GM04503 (cell line): ENCODE data around the gene SNAPIN.

Experiments used
- DNase-seq: peaks from one replicate; pipeline ENCODE4 v3.0.0-alpha.2; 2012; ENCODE audit warnings: low read depth

Gene SNAPIN

GRCh38 chr1:153658400-153659174, at the start of gene SNAPIN:
TSS of gene SNAPIN (plus strand) at chr1:153658703. CDS start at chr1:153658744, 41 bp downstream.
- DNase-seq, result peak; percentile 40

- DNase-seq, result peak; percentile 82
Observed at GRCh38 chr1:153608742-153609584, 49.5 kb upstream of the SNAPIN start.

- DNase-seq, result no peak
Observed at GRCh38 chr1:153609585-153609907, 49.0 kb upstream of the SNAPIN start.

DNA sequence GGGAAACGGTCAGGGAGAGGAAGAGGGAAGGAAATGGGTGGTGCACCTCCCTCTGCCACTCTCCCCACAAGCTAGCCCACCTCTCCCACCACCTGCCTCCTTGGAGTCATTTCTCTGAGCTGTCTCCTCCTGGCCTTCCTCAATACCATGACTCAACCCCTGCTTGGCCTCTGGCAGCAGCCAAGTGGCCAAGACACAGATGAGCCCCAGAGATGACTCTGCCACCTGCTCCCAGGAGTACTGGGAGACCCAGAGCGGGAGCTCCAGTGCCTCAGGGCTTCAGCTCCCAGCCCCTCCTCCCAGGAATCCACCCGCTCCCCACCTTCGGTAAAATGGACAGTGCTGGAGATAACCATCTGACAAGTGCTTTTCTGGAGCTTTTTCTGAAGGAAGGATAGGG, 48.2 kb upstream of the SNAPIN start:
- no peak for DNase-seq

- DNase-seq, result no peak
Observed at GRCh38 chr1:153610811-153611301, 47.6 kb upstream of the SNAPIN start.

GRCh38 chr1:153611356-153611755, 47.1 kb upstream of the SNAPIN start:
- DNase-seq, result no peak

GRCh38 chr1:153612111-153612754, 46.3 kb upstream of the SNAPIN start:
- DNase-seq, result no peak

- peak; percentile 42 for DNase-seq
Observed at GRCh38 chr1:153612755-153613331, 45.7 kb upstream of the SNAPIN start, which contains the start of gene S100A16. TSS of gene S100A16 (minus strand) at chr1:153613137. CDS start at chr1:153608151, 4,986 bp downstream.

DNA sequence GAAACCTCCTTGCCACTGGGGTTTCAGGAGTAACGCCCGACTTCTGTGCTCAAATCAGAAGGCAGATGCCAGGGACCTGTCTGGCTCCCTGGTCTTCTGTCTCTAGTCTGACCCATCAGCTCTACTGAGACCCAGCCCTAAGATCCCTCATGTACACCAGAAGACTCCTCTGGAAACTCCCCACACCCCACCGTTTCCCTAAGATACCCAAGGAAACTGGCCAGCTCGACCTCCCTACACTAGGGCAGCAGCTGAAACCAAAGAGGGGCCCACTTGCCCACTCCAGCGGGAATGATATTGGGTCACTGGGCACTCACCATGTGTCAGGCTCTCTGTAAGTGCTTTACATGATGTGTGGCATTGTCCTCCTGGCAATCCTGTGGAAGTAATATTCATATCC, 45.1 kb upstream of the SNAPIN start:
- no peak for DNase-seq

- no peak for DNase-seq
Observed at GRCh38 chr1:153614189-153614900, 44.2 kb upstream of the SNAPIN start.

- no peak for DNase-seq
Observed at GRCh38 chr1:153614906-153615305, 43.6 kb upstream of the SNAPIN start.

GRCh38 chr1:153615406-153615805, 43.1 kb upstream of the SNAPIN start:
- DNase-seq, result no peak

DNA sequence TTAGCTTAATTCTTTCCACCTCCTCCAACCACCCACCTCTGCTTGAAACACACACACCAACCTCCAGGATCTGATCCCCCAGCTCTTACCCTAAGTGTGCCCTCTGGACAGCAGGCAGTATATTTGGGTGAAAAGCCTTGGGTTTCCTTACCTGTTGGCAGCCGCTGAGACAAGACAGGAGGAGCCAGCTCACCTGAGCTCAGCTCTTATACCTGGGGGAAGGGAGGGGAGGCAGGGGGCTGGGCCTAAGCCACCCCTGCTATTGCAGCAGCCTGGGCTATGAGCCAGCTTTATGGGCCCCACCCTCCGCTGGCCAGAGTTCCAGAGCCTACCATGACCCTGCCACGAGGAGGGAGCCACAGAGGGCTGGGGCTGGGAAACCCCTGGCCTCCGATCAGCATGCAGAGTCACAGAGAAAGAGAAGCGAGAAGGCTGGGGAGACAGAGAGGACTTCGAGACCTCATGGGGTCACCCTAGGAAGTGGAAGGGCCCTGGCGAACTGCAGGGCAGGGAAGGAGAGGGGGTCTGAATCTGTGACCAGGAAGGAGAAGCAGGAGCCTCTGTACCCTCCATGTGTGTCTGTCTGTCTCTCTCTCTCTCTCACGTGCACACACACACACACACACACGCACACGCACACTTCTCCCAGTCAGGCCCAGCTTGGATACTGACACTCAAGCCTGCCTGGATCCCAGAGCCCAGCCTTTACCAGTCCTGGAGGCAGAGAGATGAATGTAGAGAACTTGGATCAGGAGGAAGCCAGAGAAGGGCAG, 42.2 kb upstream of the SNAPIN start, which contains the start of gene S100A14:
S100A14 (minus strand) TSS at position 182 of the 773 bp plus-strand sequence. CDS start 467 bp downstream, outside the sequence.
- no peak for DNase-seq

DNA sequence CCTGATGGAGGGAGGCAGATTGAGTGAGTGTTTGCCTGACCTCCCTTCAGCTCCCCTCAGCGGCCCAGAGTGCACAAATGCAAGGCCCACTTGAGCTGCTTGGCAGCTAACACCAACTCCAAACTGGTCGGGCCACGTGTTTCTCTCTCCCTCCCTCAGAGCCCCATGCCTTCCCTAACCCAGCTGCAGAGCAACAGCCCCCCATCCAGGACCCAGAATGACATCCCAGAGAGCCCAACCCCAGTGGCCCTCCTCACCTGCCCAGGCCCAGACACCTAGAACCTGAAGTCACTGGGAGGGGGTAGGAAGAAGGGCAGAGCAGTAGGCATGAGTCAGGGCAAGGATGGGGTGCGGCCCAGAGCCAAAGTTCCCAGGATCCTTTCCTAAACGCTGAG, 41.6 kb upstream of the SNAPIN start:
- no peak for DNase-seq

DNA sequence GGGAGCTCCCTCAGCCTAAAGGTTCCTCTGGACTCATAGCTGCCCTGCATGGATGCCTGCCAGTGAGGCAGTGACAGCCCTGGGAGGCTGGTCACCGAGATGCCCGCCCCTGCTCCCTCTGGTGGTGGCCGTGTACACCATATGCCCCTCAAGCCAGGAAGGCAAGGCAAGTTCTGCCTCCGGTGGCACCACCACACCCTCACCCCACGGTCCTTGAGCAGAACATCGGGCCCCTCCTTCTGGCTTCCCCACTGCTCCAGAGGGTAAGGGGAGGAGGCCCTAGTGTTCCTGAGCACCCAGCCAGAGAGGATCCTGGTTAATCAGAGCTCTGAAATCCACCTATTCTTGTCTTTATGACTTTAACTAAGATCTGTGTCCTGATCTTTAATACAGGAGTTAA, 40.8 kb upstream of the SNAPIN start:
- DNase-seq, result no peak

GRCh38 chr1:153619171-153619570, 39.3 kb upstream of the SNAPIN start:
- no peak for DNase-seq

- DNase-seq, result no peak
Observed at GRCh38 chr1:153623101-153623500, 35.4 kb upstream of the SNAPIN start.

DNA sequence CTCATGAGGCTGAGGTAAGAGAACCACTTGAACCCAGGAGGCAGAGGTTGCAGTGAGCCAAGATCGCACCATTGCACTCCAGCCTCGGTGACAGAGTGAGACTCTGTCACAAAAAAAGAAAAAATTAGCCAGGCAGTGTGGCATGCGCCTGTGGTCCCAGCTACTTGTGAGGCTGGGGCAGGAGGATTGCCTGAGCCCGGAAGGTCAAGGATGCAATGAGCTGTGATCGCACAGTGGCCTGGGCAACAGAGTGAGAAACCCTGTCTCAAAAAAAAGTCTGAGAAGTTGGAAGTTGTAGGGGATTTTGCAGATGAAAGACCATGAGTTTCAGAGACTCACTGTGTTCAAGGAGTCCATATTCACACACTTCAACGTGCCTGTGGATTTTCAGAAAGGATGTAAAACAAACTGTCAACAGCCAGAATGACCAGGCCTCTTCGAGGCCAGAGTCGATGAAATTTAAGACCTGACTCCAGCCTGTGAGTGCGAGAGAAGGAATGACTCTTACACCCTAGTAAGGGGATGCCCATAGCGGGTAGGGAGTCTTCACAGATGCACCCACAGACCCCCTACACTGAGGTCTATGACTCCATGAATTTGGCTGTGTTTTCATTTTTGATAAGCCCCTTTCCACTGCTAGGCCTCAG, 33.4 kb upstream of the SNAPIN start:
- DNase-seq, result no peak

DNA sequence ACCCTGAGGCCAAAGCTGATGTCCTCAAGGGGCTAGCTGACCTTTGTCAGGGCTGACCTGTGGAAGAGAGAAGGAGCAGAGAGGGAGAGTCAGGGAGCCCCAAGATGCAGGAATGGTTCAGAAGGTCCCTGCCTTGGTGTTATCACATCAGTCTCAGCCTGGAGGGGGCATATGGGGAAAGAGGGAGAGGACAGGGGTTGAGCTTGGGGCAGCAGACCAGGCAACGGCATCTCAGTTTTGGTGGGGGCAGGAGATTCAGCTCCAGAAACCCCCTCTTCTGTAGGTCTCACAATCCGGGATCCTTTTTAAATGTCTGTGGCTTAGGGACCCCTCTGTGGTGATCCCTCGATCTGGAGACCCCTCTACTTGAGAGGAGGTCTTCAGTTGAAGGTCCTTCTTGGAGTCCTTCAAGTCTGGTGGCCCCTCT, 32.0 kb upstream of the SNAPIN start:
- no peak for DNase-seq
